ENCODE measurements around the gene CEP295NL.

The CEP295NL gene

GRCh38 chr17:78862073-78863023 lies 40.7 kb downstream of the CEP295NL start:
- DNase-seq: no peak

DNA sequence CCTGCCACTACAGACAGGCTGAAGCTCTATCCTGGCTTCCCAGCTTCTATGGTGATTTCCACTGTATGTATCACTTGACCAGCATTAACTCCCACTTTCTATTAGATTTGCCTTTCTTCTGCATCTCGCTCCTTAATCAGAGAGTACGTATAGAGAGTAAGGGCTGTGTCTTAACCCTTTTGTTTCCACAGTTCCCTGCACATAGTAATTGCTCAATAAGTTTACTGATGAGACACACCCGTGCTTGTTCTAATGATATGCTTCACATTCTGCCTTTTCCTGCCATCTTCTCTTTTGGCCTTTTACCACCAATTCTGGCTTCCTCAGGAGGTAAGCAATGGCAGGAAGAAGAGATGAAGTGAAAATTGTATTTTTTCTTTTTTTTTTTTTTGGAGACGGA lies 41.8 kb downstream of the CEP295NL start:
- DNase-seq: no peak

DNA sequence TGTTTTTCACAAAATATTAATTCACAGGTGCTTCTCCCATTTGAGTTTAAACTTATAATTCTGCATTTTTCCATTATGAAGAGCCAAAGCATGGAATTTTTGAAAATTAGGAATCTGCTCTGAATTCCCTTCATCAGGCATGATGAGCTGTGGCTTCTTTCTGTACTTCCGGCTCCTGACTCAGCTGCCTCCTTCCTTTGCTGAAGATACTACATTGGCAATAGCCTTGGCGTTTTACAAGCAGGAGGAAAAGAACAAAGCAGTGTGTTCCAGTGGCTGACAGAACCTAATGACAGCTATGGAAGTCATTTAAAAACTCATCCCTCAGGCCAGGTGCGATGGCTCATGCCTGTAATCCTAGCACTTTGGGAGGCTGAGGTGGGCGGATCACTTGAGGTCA lies 44.0 kb downstream of the CEP295NL start:
- DNase-seq: no peak

DNA sequence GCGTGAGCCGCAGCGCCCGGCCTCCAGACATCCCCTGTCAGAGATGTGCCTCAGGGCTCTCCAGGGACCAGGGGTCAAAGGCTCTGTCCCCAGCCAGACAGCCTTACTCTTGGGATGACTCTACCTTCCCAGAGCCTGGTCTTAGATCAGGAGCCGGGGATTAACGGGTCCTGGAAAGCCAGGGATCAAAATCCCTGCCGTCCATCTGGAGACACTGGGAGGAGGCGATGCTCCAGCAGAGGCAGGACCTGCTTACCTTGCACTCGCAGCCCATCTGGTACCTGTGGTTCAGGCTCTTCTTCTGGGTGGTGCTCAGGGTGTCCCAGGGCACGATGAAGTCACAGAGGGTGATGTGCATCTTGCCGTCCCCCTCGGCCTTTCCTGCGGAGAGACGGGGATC lies 45.7 kb downstream of the CEP295NL start:
- no peak for DNase-seq

DNA sequence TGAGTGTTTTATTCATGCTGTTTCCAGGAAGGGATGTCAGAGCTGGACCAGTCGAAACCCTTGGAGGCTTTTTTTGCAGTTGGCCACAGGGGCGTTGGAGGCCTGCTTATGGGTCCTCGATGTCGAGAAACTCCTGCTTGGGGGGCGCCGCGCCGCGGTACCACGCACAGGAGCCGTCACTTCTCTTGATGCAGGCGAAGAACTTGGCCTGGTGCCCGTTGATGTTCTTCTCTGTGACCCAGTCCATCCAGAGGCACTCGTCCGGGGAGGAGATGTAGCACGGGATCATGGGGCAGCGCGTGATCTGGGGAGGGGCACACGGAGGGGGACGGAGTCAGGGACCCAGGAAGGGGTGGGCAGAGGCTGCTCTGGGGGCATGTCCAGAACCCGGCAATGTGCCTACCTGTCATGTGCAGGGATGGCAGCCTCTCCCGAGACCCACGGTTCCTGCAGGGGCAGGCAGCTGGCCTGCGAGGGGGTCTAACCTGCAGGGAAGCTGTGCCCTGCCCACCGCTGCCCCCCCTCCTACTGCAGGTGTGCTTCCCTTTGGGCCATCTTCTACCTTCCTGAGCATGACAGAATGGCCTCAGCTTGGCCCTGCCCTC lies 47.3 kb downstream of the CEP295NL start:
- DNase-seq: no peak

DNA sequence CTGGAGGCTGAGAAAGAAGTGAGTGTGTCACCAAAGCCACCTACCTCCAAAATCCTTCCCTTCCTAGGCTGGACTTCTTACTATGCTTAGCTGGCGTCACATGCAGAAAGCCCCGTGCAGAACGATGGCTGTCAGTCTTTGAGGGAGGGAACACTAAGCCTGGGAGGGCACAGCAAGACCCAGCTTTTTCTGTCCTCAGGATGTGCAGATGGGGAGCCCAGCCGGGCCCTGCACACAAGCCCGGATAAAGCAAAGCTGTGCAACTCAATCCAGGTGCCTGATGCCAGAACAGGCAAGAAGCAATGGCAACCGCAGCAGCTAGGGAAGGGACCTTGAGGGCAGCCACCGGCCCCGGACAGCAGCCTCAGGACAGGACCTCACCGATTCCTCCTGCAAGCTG lies 48.5 kb downstream of the CEP295NL start:
- DNase-seq: no peak

DNA sequence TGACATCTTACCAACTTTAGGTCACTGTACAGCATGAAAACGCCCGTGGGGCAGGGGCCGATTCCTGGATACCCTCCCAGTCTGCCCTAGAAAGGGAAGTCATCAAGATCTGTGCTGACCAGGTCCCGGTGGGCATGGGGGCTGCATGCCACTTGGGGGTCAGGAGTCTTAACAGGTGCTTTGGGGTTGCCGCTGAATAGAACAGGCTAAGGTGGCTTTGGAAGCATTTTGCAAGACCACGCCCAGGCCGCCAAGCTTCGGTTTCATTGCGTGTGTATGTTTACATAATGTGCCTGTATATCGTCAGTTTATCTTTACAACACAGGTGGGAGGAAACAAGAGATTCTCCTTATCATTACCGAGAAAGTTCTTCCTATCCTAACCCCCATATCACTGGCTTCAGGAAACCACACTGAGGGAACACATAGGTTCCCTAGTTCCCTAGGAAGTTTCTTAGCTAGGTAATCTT lies 49.0 kb downstream of the CEP295NL start:
- DNase-seq: no peak

GRCh38 chr17:78852709-78853121 lies 50.3 kb downstream of the CEP295NL start:
- DNase-seq: no peak

GRCh38 chr17:78849026-78849425 lies 54.0 kb downstream of the CEP295NL start:
- no peak for DNase-seq

- no peak for DNase-seq
Measured at GRCh38 chr17:78847052-78847451, 55.9 kb downstream of the CEP295NL start.

- no peak for DNase-seq
Measured at GRCh38 chr17:78844301-78845005, 58.5 kb downstream of the CEP295NL start.

DNA sequence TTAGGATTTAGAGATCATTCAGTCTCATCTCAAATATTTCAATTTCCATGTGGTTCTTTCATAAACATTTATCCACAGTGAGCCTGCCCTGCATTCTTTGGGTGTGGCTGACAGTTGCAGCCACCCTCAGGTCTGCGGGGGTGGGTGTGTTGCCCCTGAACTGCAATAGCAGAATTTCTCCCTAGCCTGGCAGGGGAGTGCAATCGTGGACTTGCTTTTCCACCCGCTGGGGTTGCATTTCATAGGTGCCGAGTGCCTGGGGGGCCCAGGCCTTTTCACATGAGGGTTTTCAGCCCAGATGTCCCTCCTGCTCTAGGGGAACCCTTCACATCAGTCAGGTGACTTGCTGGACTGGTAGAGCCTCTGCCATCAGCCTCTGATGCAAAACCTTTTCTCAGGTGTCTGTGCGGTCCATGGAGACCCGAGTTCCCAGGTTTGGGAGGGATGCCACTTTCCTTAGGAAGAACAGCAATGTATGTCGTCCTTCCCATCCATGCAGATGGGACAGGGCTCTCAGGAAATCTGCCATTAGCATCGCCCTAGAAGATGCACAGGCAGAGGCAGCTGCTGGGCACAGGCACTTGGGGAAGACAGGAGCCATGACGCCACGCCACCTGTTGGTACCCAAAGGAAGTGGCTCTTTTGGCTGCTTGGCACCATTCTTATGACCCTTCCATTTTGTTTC lies 60.0 kb downstream of the CEP295NL start:
- no peak for DNase-seq

GRCh38 chr17:78840780-78841611 lies 62.0 kb downstream of the CEP295NL start, which contains the start of gene USP36:
TSS of gene USP36 (minus strand) at chr17:78840814. CDS start at chr17:78836363, 4,451 bp downstream.
- peak; percentile 95 for DNase-seq
